ENCODE data around the gene AOPEP.

DNA sequence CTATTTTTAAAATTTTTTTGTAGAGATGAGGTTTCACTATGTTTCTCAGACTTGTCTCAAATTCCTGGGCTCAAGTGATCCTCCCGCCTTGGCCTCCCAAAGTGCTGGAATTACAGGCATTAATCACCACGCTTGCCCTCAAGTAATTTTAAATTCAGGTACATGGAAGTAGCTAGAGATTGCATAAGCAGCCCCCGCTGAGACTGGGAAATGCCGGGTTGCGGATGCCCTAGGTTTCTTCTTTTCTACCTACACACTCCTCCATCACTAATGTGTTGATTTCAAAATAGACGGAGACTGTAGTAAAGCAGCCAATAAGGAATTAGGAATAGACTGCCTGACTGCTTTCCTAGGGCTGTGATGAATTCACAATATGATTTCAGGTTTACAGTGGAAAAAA is 388.6 kb downstream of the AOPEP start:
- TF ChIP-seq, protein P1, sequence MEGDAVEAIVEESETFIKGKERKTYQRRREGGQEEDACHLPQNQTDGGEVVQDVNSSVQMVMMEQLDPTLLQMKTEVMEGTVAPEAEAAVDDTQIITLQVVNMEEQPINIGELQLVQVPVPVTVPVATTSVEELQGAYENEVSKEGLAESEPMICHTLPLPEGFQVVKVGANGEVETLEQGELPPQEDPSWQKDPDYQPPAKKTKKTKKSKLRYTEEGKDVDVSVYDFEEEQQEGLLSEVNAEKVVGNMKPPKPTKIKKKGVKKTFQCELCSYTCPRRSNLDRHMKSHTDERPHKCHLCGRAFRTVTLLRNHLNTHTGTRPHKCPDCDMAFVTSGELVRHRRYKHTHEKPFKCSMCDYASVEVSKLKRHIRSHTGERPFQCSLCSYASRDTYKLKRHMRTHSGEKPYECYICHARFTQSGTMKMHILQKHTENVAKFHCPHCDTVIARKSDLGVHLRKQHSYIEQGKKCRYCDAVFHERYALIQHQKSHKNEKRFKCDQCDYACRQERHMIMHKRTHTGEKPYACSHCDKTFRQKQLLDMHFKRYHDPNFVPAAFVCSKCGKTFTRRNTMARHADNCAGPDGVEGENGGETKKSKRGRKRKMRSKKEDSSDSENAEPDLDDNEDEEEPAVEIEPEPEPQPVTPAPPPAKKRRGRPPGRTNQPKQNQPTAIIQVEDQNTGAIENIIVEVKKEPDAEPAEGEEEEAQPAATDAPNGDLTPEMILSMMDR (IDR thresholded peaks at IDR 0.05), result no peak
- no peak for TF ChIP-seq EP300 (IDR thresholded peaks at IDR 0.05)

Data from suprapubic skin (tissue), 3 donors.